HG02885 (cell line): ENCODE measurements around the gene ZBTB46.
"Not testable (repeated sequence)": the region's sequence is repeated elsewhere in the genome, so short reads cannot be mapped to it uniquely, and the experiment has no call there.

Experiments used
- ATAC-seq: cut with Tn5 transposase; IDR thresholded peaks from one replicate; pipeline ENCODE4 v1.9.1; 2021; ENCODE audit warnings: mild to moderate bottlenecking; ENCODE audit not compliant: unreplicated experiment, poor library complexity

The ZBTB46 gene

GRCh38 chr20:63858393-63859165 is 27.5 kb upstream of the ZBTB46 start:
- no peak for ATAC-seq

- ATAC-seq = no peak
Measured at GRCh38 chr20:63857764-63858392, 26.8 kb upstream of the ZBTB46 start.

GRCh38 chr20:63856098-63856511 is 25.0 kb upstream of the ZBTB46 start:
- no peak for ATAC-seq

- no peak for ATAC-seq
Measured at GRCh38 chr20:63855363-63856097, 24.5 kb upstream of the ZBTB46 start.

- no peak for ATAC-seq
Measured at GRCh38 chr20:63854766-63855362, 23.8 kb upstream of the ZBTB46 start.

- ATAC-seq = no peak
Measured at GRCh38 chr20:63854069-63854765, 23.2 kb upstream of the ZBTB46 start.

- not testable (repeated sequence) for ATAC-seq
Measured at GRCh38 chr20:63853733-63854068, 22.6 kb upstream of the ZBTB46 start.

GRCh38 chr20:63851548-63851943 is 20.5 kb upstream of the ZBTB46 start:
- not testable (repeated sequence) for ATAC-seq

GRCh38 chr20:63850689-63851547 is 19.9 kb upstream of the ZBTB46 start:
- ATAC-seq = peak; percentile 79

GRCh38 chr20:63848003-63848911 is 17.2 kb upstream of the ZBTB46 start:
- no peak for ATAC-seq

- ATAC-seq = no peak
Measured at GRCh38 chr20:63847237-63848002, 16.4 kb upstream of the ZBTB46 start.

- ATAC-seq = no peak
Measured at GRCh38 chr20:63846888-63847236, 15.8 kb upstream of the ZBTB46 start.

- ATAC-seq = no peak
Measured at GRCh38 chr20:63846128-63846771, 15.2 kb upstream of the ZBTB46 start.

- no peak for ATAC-seq
Measured at GRCh38 chr20:63844511-63844991, 13.5 kb upstream of the ZBTB46 start.

GRCh38 chr20:63843778-63844177 is 12.7 kb upstream of the ZBTB46 start:
- ATAC-seq = no peak

GRCh38 chr20:63843222-63843621 is 12.2 kb upstream of the ZBTB46 start:
- ATAC-seq = no peak

GRCh38 chr20:63842258-63842657 is 11.2 kb upstream of the ZBTB46 start:
- no peak for ATAC-seq
